NCI-H2196 treated with DMSO at 0.1 percent for 48 hours (cell line): ENCODE results near the gene WDR90.
A peak's percentile ranks its signal among the peaks of the same experiment; 100 is the strongest.
"Not testable (repeated sequence)": the region's sequence is repeated elsewhere in the genome, so short reads cannot be mapped to it uniquely, and the experiment has no call there.

Source experiments
- DNase-seq: peaks from one replicate; lab custom pipeline; 2025; ENCODE audit not compliant: unreplicated experiment; lab: John Stamatoyannopoulos, UW

WDR90 gene

DNA sequence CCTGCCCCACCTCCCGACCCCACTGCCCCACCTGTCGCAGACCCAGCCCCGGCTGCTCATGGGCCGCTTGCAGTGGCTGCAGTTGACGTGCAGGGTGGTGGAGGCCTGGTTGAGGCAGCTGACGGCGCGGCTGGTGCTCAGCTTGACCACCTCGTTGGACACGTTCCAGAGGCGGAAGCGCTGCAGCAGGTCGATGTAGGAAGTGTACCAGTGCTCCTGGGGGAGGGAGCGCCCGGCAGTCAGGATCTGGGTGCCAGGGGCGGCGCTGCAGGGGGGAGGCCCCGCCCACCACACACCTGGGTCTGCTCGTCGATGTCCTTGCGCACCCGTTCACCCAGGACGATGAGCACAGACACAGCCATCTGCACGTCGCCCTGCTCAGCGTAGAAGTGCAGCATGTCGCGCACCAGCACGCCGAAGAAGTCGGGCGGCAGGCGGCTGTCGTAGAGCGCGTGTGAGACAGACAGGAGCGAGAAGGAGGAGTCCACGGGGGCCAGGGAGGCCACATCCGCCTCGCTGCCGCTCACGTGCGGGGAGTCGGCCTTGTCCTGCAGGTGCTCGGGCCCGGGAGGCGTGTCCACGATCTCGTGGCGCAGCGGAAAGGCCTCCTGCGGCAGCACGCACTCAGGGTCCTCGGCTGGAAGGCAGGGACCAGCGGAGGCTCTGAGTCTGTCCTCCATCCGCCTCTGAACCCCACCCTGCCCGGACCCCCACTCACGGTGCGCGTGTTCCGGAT lies 36.0 kb downstream of the WDR90 start:
- peak; percentile 91 for DNase-seq

DNA sequence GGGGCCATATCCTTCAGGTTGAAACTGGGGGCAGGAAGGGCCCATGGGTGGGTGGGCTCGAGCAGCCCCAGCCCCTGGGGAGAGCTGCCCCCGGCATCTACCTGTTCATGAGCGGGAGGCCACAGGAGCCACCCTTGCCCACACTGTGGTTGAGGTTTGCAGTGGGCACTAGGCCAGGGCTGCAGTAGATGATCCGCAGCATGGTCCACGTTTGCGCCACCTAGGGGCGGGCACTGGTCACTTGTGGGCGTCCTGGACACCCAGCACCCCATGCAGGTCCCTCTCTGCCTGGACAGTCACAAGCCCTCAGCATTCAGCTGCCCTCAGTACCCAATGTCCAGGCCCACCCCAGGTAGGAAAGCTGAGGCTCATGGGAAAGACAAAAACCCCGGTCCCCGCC lies 36.8 kb downstream of the WDR90 start:
- peak; percentile 41 for DNase-seq

DNA sequence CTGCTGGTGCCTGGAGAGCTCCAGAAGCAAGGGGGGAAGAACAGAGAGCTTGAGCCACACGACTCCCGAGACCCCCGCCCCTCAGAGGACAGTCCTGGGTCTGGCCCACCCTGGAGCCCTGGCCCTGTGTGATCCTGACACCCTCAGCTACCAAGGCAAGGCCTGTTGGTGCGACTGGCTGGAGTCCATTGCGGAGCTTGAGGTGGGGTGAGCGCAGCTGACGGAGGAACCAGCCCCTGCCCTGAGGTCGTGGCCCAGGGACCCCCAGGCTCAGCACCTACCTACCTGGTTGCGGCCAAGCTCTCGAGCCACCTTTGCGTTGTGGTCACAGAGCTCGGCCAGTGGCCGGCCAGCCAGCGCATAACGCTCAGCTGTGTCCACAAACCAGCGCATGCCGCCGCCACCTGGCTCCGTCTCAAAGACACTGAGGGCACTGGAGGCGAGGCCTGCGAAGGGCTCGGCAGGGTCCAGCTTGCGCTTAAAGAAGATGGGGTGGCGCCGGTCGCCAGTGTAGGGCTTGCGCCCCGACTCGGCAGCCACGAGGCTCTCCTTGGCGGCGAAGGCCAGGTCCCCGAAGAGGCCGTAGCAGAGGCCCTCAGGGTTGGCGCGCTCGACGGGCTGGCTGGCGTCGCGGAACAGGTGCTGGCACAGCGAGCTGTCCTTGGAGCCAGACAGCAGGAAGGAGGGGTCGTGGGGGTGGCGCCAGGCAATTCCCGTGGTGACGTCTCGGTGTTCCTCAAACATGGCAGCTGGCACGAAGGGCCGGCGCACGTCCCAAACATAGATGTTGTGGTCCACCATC lies 37.5 kb downstream of the WDR90 start:
- DNase-seq = no peak

DNA sequence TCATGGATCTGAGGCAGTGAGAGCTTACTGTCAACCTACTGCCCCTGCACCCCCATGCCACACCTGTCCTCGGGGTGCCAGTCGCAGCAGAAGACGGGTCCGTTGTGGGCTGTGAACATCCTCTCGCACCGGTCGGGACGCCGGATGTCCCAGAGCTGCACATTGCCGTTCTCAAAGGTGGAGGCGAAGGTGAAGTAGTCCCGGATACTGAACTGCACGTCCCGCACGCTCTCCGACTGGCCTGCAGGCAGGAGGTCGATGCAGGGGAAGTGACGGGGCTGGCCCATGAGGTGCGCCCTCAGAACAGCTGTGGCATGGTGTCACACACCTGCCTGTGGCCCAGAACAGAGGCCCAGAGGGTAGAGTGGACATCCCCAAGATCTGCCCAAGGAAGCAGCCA lies 38.3 kb downstream of the WDR90 start:
- no peak for DNase-seq

DNA sequence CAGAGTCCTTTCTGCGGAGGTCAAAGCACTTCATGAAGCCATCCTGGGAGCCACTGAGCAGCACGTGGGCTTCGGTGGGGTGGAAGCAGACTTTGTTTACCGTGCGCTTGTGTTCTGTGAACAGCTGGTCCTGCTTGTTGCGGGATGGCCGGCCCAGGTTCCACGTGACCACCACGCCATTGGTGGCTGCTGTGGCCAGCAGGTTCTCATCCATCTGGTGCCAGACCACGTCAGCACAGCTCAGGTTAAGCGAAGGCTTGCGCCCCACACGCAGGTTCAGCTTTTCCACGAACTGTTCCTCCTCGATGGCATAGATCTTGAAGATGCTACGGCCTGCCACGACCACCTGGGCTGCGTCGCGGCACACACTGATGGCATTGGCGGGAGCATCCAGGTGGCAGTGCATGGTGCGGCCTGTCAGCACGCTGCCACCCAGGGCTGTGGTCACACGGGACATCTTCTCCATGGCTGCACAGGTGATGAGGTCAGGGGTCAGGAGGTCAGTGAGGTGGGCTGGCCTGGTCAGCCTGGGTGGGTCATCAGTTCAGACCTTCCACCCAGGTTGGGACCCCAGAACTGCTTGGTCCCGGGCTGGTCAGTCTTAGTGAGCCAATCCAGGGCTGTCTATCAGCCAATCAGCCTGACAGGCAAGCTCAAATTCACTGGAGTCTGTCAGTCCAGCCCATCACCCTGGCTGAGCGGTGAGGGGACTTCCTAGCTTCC lies 40.2 kb downstream of the WDR90 start:
- DNase-seq = no peak

DNA sequence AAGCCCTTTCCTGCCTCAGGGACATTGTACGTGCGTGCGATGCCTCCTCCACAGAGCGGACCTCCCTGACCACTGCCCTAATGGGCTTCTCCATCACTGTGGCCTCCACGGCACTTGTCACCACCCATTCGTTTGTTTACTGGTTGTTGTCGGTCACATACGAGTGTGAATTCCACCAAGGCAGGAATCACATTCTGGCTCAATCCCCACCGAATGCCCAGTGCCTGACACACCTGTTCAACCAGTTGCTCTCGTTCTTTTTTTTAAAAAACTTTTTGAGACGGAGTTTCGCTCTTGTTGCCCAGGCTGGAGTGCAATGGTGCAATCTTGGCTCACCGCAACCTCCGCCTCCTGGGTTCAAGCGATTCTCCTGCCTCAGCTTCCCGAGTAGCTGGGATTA lies 42.1 kb downstream of the WDR90 start:
- not testable (repeated sequence) for DNase-seq

DNA sequence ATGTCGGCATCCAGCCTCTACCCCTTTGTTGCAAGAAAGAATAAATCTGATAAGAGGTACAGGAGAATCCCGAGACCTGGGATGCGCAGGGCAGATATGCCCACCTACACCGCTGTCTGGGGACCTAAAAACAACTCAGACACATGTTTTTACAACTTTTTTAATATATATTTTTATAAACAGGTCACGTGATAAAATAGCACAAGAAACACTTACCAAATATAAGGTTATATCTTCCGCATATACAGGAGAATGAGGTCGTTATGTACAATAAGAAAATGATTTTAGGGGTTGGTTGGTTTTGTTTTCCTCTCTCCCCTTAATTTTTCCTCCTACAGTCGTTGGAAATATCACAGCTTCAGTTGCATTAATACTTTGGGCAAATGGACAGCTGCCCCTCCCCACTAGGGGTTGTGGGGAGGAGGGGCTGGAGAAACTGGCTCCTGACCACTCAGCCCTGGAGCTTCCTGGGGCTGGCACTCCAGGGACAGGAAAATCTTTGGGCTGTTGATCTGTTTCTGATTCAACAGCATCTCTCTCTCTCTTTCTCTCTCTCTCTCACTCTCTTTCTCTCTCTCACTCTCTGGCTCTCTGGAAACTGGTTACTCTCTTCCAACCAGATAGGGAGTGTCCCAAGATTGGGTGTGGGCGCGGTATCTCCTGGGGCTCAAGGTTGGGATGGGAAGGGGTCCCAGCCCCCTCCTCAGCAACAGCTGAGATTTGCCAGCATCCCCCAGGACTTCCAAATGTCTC lies 43.4 kb downstream of the WDR90 start:
- no peak for DNase-seq

DNA sequence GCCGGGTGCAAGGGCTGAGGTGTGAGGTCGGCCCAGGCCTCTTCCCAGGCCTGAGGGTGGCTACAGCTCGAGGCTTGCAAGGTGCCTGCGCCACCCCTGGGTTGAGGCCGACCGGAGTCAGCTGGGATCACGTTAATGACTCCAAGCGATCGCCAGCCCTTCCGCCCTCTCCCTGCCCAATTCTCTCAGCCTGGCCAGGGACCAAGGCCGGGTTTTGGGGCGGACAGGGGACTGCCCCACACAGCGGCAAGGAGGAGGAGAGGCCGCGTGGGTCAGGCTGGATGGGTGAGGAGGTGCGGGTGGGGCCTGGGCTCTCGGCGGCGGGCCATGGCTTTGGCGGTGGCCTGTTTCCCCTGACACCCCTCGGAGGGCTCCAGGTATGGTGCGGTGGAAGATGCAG lies 44.2 kb downstream of the WDR90 start:
- no peak for DNase-seq

DNA sequence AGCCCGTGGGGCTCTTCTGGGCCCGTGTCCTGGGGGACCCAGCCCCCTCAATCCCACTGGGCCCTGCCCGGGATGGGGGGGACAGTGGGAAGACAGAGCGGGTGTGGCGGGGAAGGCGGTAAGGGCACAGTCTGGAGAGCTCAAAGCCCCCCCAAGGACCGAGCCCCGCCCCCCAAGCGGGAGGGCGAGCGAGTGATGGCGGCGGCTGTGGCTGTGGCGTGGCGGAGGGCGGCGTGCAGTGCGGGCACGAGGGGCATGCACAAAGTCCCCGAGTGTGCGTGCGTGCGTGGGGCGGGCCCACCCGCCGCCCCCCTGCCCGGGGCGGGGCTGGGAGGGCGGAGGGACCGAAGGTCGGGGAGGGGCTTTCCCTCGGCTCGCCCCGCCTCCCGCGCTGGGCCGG lies 44.6 kb downstream of the WDR90 start:
- no peak for DNase-seq

DNA sequence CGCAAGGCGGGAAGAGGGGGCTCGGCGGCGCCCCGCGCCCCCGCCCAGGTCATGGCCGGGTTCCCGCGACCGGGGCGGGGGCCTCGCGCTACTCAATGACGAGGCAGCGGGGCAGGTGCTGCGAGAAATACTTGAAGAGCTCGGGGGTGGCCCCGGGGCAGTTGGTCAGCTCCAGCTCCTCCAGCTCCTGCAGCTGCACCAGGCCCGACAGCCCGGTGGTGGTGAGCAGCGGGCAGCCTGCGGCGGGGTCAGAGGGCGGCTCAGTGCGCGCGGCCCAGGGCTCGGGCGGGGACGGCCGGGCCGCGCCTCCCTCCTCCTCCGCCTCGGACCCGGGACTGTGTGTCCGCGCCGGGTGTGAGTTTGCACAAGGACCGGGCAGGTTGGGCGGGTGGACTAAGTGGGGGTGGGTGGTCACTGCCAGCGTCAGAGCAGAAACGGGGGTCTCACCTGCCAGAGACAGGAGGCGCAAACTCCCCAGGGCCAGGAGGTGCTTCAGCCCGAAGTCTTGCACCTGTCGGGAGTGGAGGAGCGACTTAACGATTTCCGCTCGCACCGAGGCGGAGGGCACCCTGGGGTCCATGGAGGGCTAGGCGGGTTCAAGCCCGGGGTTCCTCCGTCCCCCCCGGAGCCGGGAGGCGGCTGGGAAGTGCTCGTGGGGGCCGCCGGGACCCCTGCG lies 45.2 kb downstream of the WDR90 start:
- DNase-seq = no peak

DNA sequence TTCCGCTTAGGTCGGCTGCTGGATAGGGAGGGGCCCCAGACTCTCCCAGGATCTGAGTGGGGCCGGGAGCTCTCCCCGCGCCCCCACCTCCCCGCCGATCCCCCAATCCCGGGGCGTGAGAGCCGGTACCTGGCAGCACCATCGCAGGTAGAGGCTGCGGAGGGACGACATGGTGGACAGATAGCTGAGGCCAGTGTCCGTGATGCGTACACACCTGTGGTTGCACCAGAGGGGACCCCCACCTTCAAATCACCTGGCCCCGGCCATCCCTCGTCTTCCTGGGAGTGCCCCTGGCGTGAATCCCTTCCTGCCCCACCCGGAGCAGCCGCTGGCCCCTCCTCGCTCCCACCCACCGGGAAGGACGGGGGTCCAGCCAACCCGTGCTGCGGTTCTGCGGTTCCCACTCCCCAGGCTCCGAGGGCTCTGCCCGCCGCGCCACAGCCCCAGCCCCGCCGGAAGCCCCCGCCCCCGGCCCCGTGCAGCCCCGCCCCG lies 45.7 kb downstream of the WDR90 start:
- no peak for DNase-seq

DNA sequence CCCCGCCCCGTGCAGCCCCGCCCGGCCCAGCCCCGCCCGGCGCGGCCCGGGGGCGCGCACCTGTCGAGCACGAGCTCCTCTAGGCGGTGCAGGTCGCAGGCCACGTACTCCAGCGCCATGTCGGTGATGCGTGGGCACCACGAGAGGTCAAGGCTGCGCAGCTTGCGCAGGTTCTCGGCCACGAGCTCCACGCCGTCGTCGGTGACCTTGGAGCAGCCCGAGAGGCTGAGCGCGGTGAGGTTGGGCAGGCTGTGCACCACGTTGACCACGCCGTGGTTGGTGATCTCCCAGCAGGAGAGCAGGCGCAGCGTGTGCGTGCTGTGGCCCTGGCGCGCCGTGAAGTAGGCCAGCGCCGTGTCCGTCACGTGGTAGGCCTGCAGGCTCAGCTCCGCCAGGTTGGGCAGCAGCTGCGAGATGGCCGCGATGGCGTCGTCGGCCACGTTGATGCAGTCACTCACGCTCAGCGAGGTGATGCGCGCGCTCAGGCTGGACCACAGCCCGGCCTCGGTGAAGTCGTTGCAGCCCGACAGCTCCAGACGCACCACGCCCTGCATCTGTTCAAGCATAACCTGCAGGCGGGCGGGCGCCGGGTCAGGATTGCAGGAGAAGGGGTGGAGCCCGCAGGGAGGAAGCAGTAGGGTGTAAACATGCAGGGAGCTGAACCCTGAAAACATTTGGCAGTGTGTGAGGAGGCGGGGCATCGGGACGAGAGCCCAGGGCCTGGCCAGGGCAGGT lies 46.4 kb downstream of the WDR90 start:
- peak; percentile 96 for DNase-seq

DNA sequence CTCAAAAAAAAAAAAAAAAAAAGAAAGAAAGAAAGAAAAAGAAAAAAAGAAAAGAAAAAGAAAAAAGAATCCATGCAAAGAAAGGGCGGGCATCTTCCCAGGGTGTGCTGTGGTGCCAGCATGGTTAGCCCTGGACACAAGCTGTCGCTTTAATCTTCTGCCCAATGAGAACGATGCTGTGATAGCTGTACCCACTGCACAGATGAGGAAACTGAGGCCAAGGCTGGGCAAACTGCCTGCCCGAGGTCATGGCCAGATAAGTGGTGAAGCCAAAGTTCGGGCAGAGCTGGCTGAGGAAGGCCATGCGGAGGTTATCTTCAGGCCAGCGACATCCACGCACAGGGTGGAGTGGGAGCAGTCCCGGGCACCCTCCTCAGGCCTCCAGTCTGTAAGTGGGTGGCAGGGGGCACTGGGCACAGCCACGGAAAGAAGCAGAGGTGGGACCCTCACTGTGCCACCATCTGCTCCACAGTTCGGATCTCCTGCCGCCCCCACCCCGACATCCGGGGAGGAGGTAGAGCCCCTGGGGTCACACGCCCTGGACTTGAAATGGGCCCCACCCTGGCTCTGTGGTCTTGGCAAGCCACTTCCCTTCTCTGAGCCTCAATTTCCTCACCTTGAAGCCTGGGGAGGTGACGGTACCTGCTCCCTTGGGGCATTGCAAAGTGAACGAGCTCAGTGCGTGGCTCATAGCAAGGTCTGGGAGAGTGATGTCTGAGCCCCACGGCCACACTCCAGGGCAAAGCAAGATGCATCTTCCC lies 49.9 kb downstream of the WDR90 start:
- no peak for DNase-seq

DNA sequence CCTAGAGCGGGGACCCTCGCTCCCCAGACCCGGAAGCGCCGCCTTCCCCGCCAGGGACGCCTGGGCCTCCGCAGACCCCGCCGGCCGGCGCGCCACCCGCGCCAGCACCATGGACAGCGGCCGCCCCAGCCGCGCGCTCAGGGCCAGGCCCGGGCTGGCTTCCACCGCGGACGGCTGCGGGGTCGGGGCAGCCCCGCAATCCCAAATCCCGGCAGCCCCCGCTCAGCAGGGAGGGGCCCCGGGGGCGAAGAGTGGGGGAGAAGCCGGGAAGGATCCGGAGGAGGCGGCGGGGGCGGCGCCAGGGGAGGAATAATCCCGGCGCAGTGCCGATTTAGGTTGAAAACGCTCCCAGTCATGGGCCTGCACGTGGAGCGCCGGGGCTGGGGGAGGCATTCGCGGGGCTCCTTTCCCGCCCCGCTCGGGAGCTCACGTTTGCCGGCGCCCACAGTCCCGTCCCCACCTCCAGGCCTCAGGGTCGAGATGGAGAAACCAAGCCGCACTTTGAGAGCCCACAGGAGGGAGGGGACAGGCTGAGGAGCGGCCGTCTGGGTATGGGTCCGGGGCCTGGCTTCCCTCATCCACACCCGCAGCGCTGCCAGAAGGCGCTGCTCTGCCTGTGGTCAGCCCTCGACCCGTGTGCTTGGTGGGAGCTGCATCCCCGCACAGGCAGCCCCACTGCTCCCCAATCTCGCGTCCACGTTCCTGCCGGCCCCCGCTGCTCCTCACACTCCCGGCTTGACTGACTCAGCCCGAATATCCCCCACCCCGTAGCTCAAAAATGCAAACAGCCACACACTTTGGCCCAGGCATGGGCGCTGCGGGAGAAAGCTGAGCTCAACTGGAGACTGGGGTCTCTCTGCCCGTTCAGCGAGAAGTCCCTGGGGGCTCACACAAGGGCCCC lies 51.8 kb downstream of the WDR90 start:
- DNase-seq = no peak

DNA sequence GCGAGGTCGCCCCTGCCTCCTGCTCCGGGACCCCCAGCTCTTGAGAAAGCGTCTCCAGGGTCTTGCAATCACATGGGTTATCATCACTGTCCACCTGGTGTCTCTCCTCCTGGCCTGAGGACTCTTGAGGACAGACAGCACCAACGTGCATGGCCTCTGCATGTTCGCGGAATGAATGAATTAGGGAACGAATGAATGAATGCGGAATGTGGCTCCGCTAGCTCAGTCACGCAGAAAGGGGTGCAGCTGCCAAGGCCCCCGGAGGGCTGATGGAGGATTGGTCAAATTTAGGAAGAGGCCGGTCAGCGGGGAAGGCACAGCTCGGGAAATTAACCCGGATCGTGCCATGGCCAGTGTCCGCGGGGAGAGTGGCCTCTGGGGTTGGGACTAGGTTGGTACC lies 53.2 kb downstream of the WDR90 start:
- no peak for DNase-seq

DNA sequence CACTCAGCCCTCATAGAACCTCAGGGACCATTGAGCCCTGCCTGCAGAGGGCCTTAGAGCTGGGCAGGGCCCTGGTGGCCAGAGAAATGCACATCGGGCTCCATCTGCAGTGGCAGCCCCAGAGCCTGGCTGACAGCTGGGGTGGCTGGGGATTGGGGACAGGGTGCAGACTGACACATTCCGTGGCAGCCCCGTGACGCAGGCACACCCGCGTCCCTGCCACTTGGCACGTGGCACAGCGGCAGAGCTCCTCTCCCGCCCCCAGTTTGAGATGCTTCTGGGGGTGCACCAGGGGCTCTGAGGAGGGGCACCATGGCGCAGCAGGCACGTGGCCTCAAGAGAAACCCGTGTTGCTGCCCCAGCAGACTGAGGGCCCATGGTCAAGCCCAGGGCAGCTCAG lies 54.2 kb downstream of the WDR90 start:
- no peak for DNase-seq

DNA sequence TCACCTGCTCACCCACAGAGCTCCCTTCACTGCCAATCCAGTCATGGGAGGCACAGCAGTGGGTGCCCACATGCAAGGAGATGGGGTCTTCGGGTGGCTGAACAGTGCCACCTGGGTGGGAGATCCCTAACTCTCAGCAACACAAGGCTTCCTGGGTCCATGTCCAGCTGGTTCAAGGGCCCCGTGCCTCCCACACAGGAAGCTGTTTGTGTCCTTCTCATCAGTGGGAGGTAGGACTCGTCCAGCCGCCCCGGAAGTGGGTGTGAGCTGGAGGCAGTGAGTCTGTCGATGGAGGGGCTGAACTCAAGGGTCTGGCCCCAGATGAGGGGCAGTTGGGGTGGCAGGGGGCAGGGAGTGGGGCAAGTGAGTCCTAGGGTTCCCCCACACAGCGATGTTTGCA lies 54.9 kb downstream of the WDR90 start:
- no peak for DNase-seq
